Loucy (cell line): Measurements from ENCODE around the gene SPATA33.
"Not testable (repeated sequence)": the region's sequence is repeated elsewhere in the genome, so short reads cannot be mapped to it uniquely, and the experiment has no call there.

ENCODE experiments used
- H2AFZ ChIP-seq: fragments of 200-600 bp; sonication (generic); 2 replicates; pipeline ENCODE4 v1.6.0; 2016; ENCODE audit warnings: antibody characterized with exemption, mild to moderate bottlenecking, low read length, moderate library complexity
- H3F3A ChIP-seq: fragments of 200-600 bp; 2 replicates; pipeline ENCODE4 v1.6.0; 2016; ENCODE audit warnings: antibody characterized with exemption, low read depth, mild to moderate bottlenecking
- H3K27me3 ChIP-seq: fragments of 200-600 bp; sonication (generic); 2 replicates; pipeline ENCODE4 v1.6.1; 2014; ENCODE audit warnings: low read length, mild to moderate bottlenecking; ENCODE audit not compliant: insufficient read depth, poor library complexity, severe bottlenecking
- H3K36me3 ChIP-seq: fragments of 200-600 bp; sonication (generic); 2 replicates; pipeline ENCODE4 v1.6.1; 2016; ENCODE audit warnings: low read length; ENCODE audit not compliant: insufficient read depth
- H3K4me1 ChIP-seq: fragments of 200-600 bp; sonication (generic); 2 replicates; pipeline ENCODE4 v1.5.1; 2014; ENCODE audit warnings: low read length, mild to moderate bottlenecking; ENCODE audit not compliant: insufficient read depth, poor library complexity, severe bottlenecking
- H3K4me2 ChIP-seq: fragments of 200-600 bp; sonication (generic); 2 replicates; pipeline ENCODE4 v1.6.0; 2014; ENCODE audit warnings: antibody characterized with exemption, low read length, low read depth, mild to moderate bottlenecking; ENCODE audit not compliant: poor library complexity, severe bottlenecking
- H3K4me3 ChIP-seq: fragments of 200-600 bp; sonication (generic); 2 replicates; pipeline ENCODE4 v1.5.1; 2014; ENCODE audit warnings: low read length, mild to moderate bottlenecking, mixed read lengths; ENCODE audit not compliant: poor library complexity, severe bottlenecking
- H3K79me2 ChIP-seq: fragments of 200-600 bp; sonication (generic); 2 replicates; pipeline ENCODE4 v1.6.1; 2014; ENCODE audit warnings: low read length; ENCODE audit not compliant: insufficient read depth
- H3K9ac ChIP-seq: fragments of 200-600 bp; sonication (generic); 2 replicates; pipeline ENCODE4 v1.6.0; 2014; ENCODE audit warnings: mild to moderate bottlenecking, low read depth, low read length, moderate library complexity; ENCODE audit not compliant: poor library complexity, severe bottlenecking
- H3K9me2 ChIP-seq: fragments of 200-600 bp; sonication (generic); replicated peaks from 2 replicates; pipeline ENCODE4 v1.6.1; 2016; ENCODE audit warnings: low read depth, low read length, mixed read lengths
- H3K9me3 ChIP-seq: fragments of 200-600 bp; sonication (generic); 2 replicates; pipeline ENCODE4 v1.6.1; 2014; ENCODE audit warnings: mild to moderate bottlenecking, antibody characterized with exemption, low read length, low read depth; ENCODE audit not compliant: insufficient read depth
- H4K20me1 ChIP-seq: fragments of 200-600 bp; sonication (generic); 2 replicates; pipeline ENCODE4 v1.6.0; 2014; ENCODE audit warnings: antibody characterized with exemption, low read length, mild to moderate bottlenecking; ENCODE audit not compliant: insufficient read depth, poor library complexity, severe bottlenecking
- EZH2phosphoT487 ChIP-seq: fragments of 200-600 bp; IDR thresholded peaks from 2 replicates; pipeline ENCODE4 v1.6.1; 2018; ENCODE audit warnings: antibody characterized with exemption, mild to moderate bottlenecking, moderate library complexity, borderline replicate concordance
- TF ChIP-seq, protein P1 (sequence below): fragments of 200-600 bp; sonication (generic); conservative IDR thresholded peaks from 2 replicates; pipeline ENCODE4 v1.5.1; 2014; ENCODE audit warnings: mild to moderate bottlenecking, antibody characterized with exemption, low read length

SPATA33 gene

GRCh38 chr16:89693931-89694783 is 36.5 kb downstream of the SPATA33 start:
- Histone ChIP-seq H3K4me3 (no peak overlapping the region), H3K9me2 (no peaks in the 10 kb centered on the region), H3K36me3 (no peaks in the 10 kb centered on the region), H3K9me3 (no peaks in the 10 kb centered on the region), H3K4me2 (no peak overlapping the region), H3F3A (no peaks in the 10 kb centered on the region), H3K4me1 (peaks cover 14% of the 10 kb centered on the region), H3K27me3 (no peaks in the 10 kb centered on the region), H2AFZ (no peak overlapping the region), H3K9ac (no peak overlapping the region), H3K79me2 (no peaks in the 10 kb centered on the region), H4K20me1 (no peaks in the 10 kb centered on the region)
- TF ChIP-seq, protein P1, sequence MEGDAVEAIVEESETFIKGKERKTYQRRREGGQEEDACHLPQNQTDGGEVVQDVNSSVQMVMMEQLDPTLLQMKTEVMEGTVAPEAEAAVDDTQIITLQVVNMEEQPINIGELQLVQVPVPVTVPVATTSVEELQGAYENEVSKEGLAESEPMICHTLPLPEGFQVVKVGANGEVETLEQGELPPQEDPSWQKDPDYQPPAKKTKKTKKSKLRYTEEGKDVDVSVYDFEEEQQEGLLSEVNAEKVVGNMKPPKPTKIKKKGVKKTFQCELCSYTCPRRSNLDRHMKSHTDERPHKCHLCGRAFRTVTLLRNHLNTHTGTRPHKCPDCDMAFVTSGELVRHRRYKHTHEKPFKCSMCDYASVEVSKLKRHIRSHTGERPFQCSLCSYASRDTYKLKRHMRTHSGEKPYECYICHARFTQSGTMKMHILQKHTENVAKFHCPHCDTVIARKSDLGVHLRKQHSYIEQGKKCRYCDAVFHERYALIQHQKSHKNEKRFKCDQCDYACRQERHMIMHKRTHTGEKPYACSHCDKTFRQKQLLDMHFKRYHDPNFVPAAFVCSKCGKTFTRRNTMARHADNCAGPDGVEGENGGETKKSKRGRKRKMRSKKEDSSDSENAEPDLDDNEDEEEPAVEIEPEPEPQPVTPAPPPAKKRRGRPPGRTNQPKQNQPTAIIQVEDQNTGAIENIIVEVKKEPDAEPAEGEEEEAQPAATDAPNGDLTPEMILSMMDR, result no peak
- TF ChIP-seq EZH2phosphoT487, result no peak

- not testable (repeated sequence) for H3K79me2 ChIP-seq, H3K36me3 ChIP-seq, H2AFZ ChIP-seq, H3K9me2 ChIP-seq, H3K4me3 ChIP-seq, H3K9me3 ChIP-seq, H3K9ac ChIP-seq, H3K27me3 ChIP-seq, H4K20me1 ChIP-seq, H3F3A ChIP-seq, H3K4me2 ChIP-seq
- peaks cover 14% of the 10 kb centered on the region for H3K4me1 ChIP-seq
These were observed 37.1 kb downstream of the SPATA33 start for GRCh38 chr16:89694784-89695085.

GRCh38 chr16:89695086-89695874 is 37.6 kb downstream of the SPATA33 start:
- H3K9me2 ChIP-seq, result no peaks in the 10 kb centered on the region
- H3K4me1 ChIP-seq, result peaks cover 14% of the 10 kb centered on the region
- no peaks in the 10 kb centered on the region for H3K27me3 ChIP-seq
- H4K20me1 ChIP-seq, result no peaks in the 10 kb centered on the region
- H3F3A ChIP-seq, result no peaks in the 10 kb centered on the region
- H3K4me3 ChIP-seq, result no peak overlapping the region
- no peak overlapping the region for H3K9ac ChIP-seq
- no peaks in the 10 kb centered on the region for H3K36me3 ChIP-seq
- no peaks in the 10 kb centered on the region for H3K9me3 ChIP-seq
- TF ChIP-seq EZH2phosphoT487, result no peak
- no peaks in the 10 kb centered on the region for H3K79me2 ChIP-seq
- H3K4me2 ChIP-seq, result peak overlapping the region; percentile 40
- H2AFZ ChIP-seq, result no peak overlapping the region

DNA sequence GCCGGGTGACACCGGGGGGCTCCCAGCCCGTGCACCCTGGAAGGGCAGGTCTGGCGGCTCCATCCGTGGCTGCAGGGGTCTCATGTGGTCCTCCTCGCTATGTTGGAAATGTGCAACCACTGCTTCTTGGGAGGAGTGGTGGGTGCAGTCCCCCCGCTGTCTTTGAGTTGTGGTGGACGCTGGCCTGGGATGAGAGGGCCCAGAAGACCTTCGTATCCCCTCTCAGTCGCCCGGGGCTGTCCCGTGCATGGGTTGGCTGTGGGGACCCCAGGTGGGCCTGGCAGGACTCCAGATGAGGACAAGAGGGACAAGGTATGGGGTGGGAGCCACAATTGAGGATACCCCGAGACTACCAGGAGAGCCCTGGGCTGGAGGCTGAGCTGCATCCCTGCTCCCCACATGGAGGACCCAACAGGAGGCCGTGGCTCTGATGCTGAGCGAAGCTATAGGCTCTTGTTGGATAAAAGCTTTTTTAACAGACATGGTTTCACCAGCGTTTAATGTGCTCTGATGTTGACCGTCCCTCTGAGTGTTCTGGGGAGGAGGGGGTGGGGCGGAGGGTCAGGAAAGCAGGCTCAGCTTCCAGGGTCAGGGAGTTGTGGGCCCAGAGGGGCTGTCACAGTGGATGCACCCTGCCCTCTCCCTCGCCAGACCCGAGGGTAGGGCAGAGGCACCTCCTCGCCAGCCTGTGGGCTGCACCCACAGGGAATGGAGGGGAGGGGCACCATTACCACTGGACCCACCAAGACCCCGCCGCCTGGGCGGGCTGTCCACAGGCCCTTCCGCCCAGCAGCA is 38.4 kb downstream of the SPATA33 start:
- peak overlapping the region; percentile 40 for H3K4me2 ChIP-seq
- no peaks in the 10 kb centered on the region for H4K20me1 ChIP-seq
- H3K4me3 ChIP-seq, result no peak overlapping the region
- no peaks in the 10 kb centered on the region for H3K36me3 ChIP-seq
- H3K79me2 ChIP-seq, result no peaks in the 10 kb centered on the region
- H3K9me2 ChIP-seq, result no peaks in the 10 kb centered on the region
- no peaks in the 10 kb centered on the region for H3K9me3 ChIP-seq
- H3F3A ChIP-seq, result no peaks in the 10 kb centered on the region
- H2AFZ ChIP-seq, result no peak overlapping the region
- peaks cover 14% of the 10 kb centered on the region for H3K4me1 ChIP-seq
- H3K27me3 ChIP-seq, result no peaks in the 10 kb centered on the region
- TF ChIP-seq, protein P1, result no peak
- no peak for TF ChIP-seq EZH2phosphoT487
- H3K9ac ChIP-seq, result no peak overlapping the region
